ENCODE measurements around the gene TNFAIP8L1.

GRCh38 chr19:4593409-4593851, 45.9 kb upstream of the TNFAIP8L1 start:
- TF ChIP-seq CTCF (IDR thresholded peaks at IDR 0.05; ENCODE audit: low read depth, low read length) (no peak), POLR2A (IDR thresholded peaks at IDR 0.05; ENCODE audit: extremely low read depth, insufficient read length) (no peak)
